ENCODE results near the gene ZNF827. TPM values are rescaled to one million over a fixed set of nuclear protein-coding genes. Genes with fewer than 3 reads are reported as not detected.

Gene ZNF827
- total and polyA plus RNA-seq, 2 of the 8 experiments (the other 6 are each of a cell fraction or from before 2014, with no cell fraction given) = 25.3 to 26.2 TPM

DNA sequence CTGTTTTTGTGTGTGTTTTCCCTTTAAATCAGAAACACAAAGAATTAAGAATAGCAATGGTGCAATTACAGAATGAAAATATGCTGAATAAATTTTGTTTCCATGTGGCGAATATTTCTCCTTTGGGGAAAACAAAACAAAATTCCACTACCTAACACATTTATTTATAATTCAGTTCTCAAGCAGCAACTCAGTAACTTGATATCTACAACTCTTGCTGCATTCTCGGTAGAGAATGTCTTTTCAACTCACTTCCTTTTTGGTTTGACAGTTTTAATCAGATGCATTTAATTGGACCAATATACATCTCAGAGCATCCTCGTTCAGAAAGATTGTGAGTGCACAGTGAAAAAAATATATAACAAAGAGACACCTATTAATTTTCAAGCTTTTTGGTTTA, 30.8 kb downstream of the ZNF827 start:
- Histone ChIP-seq H3K79me2 (ENCODE audit: control insufficient read depth in 1 of 2, insufficient read depth in 2 of 2, low read length in 2 of 2) (peaks cover 6 to 97% of the 10 kb centered on the region in 2 experiments), H4K20me1 (replicated peaks in 1 of 2; ENCODE audit: control insufficient read depth in 1 of 2, insufficient read depth in 2 of 2, low read length in 2 of 2) (no peaks in the 10 kb centered on the region)
- TF ChIP-seq JUND (IDR thresholded peaks at IDR 0.05; ENCODE audit: low read length) (no peak), RNF2 (IDR thresholded peaks at IDR 0.05; ENCODE audit: borderline replicate concordance, low read depth, low read length, missing control alignments, poor library complexity, severe bottlenecking) (no peak), CBX8 (IDR thresholded peaks at IDR 0.05; ENCODE audit: borderline replicate concordance, low read depth, low read length) (no peak), EZH2 (IDR thresholded peaks at IDR 0.05; ENCODE audit: low read depth, low read length, severe bottlenecking) (no peak), FOSL1 (IDR thresholded peaks at IDR 0.05; ENCODE audit: insufficient read depth, low read depth, low read length) (no peak), SAP30 (IDR thresholded peaks at IDR 0.05; ENCODE audit: insufficient read depth, insufficient replicate concordance, low read length) (no peak), ZNF274 (IDR thresholded peaks at IDR 0.05; ENCODE audit: borderline replicate concordance, extremely low read depth, low read length) (no peak), CTBP2 (IDR thresholded peaks at IDR 0.05; ENCODE audit: borderline replicate concordance, insufficient read depth, insufficient read length, low read length) (no peak)
- TF ChIP-seq, protein P1, sequence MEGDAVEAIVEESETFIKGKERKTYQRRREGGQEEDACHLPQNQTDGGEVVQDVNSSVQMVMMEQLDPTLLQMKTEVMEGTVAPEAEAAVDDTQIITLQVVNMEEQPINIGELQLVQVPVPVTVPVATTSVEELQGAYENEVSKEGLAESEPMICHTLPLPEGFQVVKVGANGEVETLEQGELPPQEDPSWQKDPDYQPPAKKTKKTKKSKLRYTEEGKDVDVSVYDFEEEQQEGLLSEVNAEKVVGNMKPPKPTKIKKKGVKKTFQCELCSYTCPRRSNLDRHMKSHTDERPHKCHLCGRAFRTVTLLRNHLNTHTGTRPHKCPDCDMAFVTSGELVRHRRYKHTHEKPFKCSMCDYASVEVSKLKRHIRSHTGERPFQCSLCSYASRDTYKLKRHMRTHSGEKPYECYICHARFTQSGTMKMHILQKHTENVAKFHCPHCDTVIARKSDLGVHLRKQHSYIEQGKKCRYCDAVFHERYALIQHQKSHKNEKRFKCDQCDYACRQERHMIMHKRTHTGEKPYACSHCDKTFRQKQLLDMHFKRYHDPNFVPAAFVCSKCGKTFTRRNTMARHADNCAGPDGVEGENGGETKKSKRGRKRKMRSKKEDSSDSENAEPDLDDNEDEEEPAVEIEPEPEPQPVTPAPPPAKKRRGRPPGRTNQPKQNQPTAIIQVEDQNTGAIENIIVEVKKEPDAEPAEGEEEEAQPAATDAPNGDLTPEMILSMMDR (IDR thresholded peaks at IDR 0.05; ENCODE audit: control extremely low read depth in 1 of 3, insufficient read depth in 1 of 3, low read depth in 1 of 3, low read length in 3 of 3) = no peak

More for the DNA sequence above, 30.8 kb downstream of the ZNF827 start:
- DNase-seq (ENCODE audit: low read depth in 1 of 2, low spot score in 2 of 2) (no peak), FAIRE-seq (no peak)
- no peaks in the 10 kb centered on the region for H3K9me3 ChIP-seq (ENCODE audit: insufficient read depth in 2 of 2, low read depth in 1 of 2, low read length in 1 of 2)
- H2AK5ac ChIP-seq (ENCODE audit: low read depth, low read length) = no peak overlapping the region
- peaks cover 0 to 25% (median 9%) of the 10 kb centered on the region in 4 experiments; a peak in 5 of 7 replicates for H3K4me1 ChIP-seq (replicated peaks in 1 of 4; ENCODE audit: control insufficient read depth in 3 of 4, insufficient read depth in 4 of 4, low read length in 3 of 4)
- no peak overlapping the region for H3K18ac ChIP-seq (ENCODE audit: extremely low read depth, low read length)
- H3K4me2 ChIP-seq (ENCODE audit: insufficient read depth in 1 of 2, low read depth in 2 of 2, low read length in 2 of 2) = no peak overlapping the region
- no peak overlapping the region for H3K9ac ChIP-seq (replicated peaks in 1 of 4; ENCODE audit: extremely low read depth in 1 of 4, low read depth in 3 of 4, low read length in 3 of 4)
- WGBS, 2 experiments (ENCODE audit: extremely low coverage in 1 of 2, insufficient coverage in 1 of 2, insufficient read length in 1 of 2, insufficient replicate concordance in 2 of 2, low coverage in 1 of 2, low lambda C conversion rate in 2 of 2, missing lambda C conversion rate in 1 of 2) = 64% methylated on average over 3 of the region's 3 CpGs; no CpG with 5 or more reads in 1 of the 2 experiments
- peaks cover 13% of the 10 kb centered on the region for H3K79me1 ChIP-seq (ENCODE audit: low read depth, low read length)
- H3K27ac ChIP-seq (ENCODE audit: low read depth, low read length) = no peak overlapping the region
- H2BK12ac ChIP-seq (ENCODE audit: low read depth, low read length) = no peak overlapping the region
- H4K8ac ChIP-seq (ENCODE audit: extremely low read depth, insufficient read depth, low read length) = no peak overlapping the region
- H3K23ac ChIP-seq (ENCODE audit: insufficient read length) = no peak overlapping the region
- no peak overlapping the region for H2BK15ac ChIP-seq (ENCODE audit: low read length)
- peaks cover 0 to 3% (median 1%) of the 10 kb centered on the region in 4 experiments; a peak in 2 of 8 replicates for H3K36me3 ChIP-seq (ENCODE audit: control insufficient read depth in 2 of 4, insufficient read depth in 4 of 4, low read length in 3 of 4)
- H2AFZ ChIP-seq (ENCODE audit: low read length) = no peak overlapping the region
- no peak overlapping the region for H3K14ac ChIP-seq (ENCODE audit: insufficient read length)
- peaks cover 0 to 1% (median 0%) of the 10 kb centered on the region in 4 experiments; a peak in 1 of 7 replicates for H3K27me3 ChIP-seq (replicated peaks in 1 of 4; ENCODE audit: control insufficient read depth in 3 of 4, extremely low read depth in 1 of 4, insufficient read depth in 3 of 4, low read length in 3 of 4)
- CTCF ChIA-PET (ENCODE audit: partially characterized antibody) = interaction anchor here (0.7 to 3.1 kb wide), 7 partner anchors 12 to 690 kb away, joined by 3 to 19 read pairs (median 3); no protein-coding TSS in a partner anchor
- POLR2A ChIA-PET (ENCODE audit: partially characterized antibody) = no interaction called here
- no peak overlapping the region for H2BK5ac ChIP-seq (ENCODE audit: low read depth, low read length)
- no peak overlapping the region for H3K4me3 ChIP-seq (ENCODE audit: extremely low read depth in 1 of 4, insufficient read depth in 2 of 4, low read depth in 3 of 4, low read length in 4 of 4)
- no peak overlapping the region for H3K56ac ChIP-seq (replicated peaks; ENCODE audit: insufficient read length, low read depth, low read length)
- no peaks in the 10 kb centered on the region for H3K23me2 ChIP-seq (ENCODE audit: low read depth, low read length)
- H2BK20ac ChIP-seq (ENCODE audit: low read length) = no peak overlapping the region
- no peak overlapping the region for H2BK120ac ChIP-seq (replicated peaks; ENCODE audit: low read depth, low read length)
- no peak overlapping the region for H4K91ac ChIP-seq (replicated peaks; ENCODE audit: insufficient read length, low read length)
- H4K5ac ChIP-seq (ENCODE audit: insufficient read length, low read depth, low read length) = no peak overlapping the region
- H3K4ac ChIP-seq (replicated peaks; ENCODE audit: insufficient read length, low read depth, low read length) = no peak overlapping the region

All from H1 (cell line).